Activated T-helper 2 cell treated with anti-CD3 and anti-CD28 coated beads, Interferon-gamma antibody, Interleukin-2, Interleukin-4, amounts not matched to agents 10 μg/mL and 5 μg/mL and 100 μg/mL, durations not matched to agents 14 hours and 24 hours and 36 hours (primary cell): ENCODE measurements around the gene MGMT. TPM values are rescaled to one million over a fixed set of nuclear protein-coding genes. Genes with fewer than 3 reads are reported as not detected.
A peak's percentile ranks its signal among the peaks of the same experiment; 100 is the strongest.

Source experiments
- DNase-seq: peaks from one replicate; pipeline ENCODE4 v3.0.0; 2021; ENCODE audit warnings: low spot score
- H3K27ac Mint-ChIP-seq: one replicate; pipeline ENCODE4 v1.8.0; 2021; ENCODE audit warnings: mixed read lengths
- H3K27me3 Mint-ChIP-seq: one replicate; pipeline ENCODE4 v1.8.0; 2021; ENCODE audit warnings: low read depth, mixed read lengths
- H3K36me3 Mint-ChIP-seq: one replicate; pipeline ENCODE4 v1.8.0; 2021; ENCODE audit warnings: low read depth, mixed read lengths
- H3K4me1 Mint-ChIP-seq: one replicate; pipeline ENCODE4 v1.8.0; 2021; ENCODE audit warnings: low read depth, mixed read lengths
- H3K4me3 Mint-ChIP-seq: one replicate; pipeline ENCODE4 v1.8.0; 2021; ENCODE audit warnings: low read depth, mild to moderate bottlenecking, moderate library complexity, mixed read lengths
- H3K9me3 Mint-ChIP-seq: one replicate; pipeline ENCODE4 v1.8.0; 2021; ENCODE audit warnings: mixed read lengths
- intact Hi-C: fragments of 100-400 bp; cut with micrococcal nuclease; formaldehyde crosslinking; loops from one replicate; pipeline ENCODE4 v1.15.1; 2023
- total RNA-seq: library from RNA; stranded (reverse); gene quantifications from 2 replicates; pipeline ENCODE4 v1.2.3, GENCODE V29; 2022

Gene MGMT
- total RNA-seq, 1 donor from 2014 or later, result 15.8 TPM

DNA sequence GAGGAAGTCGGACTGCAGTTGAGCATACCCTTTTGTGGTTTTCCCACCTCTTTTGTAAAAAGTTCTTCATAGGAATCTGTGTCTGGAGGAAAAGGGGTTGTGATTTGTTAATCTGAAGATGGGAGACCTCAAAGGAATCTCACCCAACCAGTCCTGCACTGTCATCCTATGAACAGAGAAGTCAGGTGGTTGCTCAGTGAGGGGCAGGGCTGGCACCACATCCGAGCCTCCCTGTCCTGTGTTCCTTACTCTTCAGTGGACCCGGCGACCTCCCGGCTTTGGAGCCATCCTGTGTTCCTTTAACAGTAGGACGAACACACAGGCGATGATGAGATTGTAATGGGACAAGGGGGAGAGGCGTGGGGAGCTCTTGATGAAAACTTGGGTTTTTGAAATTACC, 2.8 kb upstream of the MGMT start:
- intact Hi-C loops, result loop anchor here (10.0 kb wide), 1 partner anchor 429 kb away; no protein-coding TSS in a partner anchor
- H3K36me3 Mint-ChIP-seq, result no peaks in the 10 kb centered on the region
- peaks cover 6% of the 10 kb centered on the region for H3K4me1 Mint-ChIP-seq
- no peak overlapping the region for H3K4me3 Mint-ChIP-seq
- no peaks in the 10 kb centered on the region for H3K9me3 Mint-ChIP-seq
- peaks cover 5% of the 10 kb centered on the region for H3K27me3 Mint-ChIP-seq
- no peak for DNase-seq
- H3K27ac Mint-ChIP-seq, result no peak overlapping the region

- peak overlapping the region; percentile 56 for H3K4me3 Mint-ChIP-seq
- intact Hi-C loops, result loop anchor here (2.0 to 10.0 kb wide), 2 partner anchors 431 to 645 kb away; partner anchors contain the start of gene C10orf143
- peaks cover 6% of the 10 kb centered on the region for H3K36me3 Mint-ChIP-seq
- H3K27me3 Mint-ChIP-seq, result peaks cover 2% of the 10 kb centered on the region
- no peaks in the 10 kb centered on the region for H3K9me3 Mint-ChIP-seq
- DNase-seq, result no peak
- peaks cover 10% of the 10 kb centered on the region for H3K4me1 Mint-ChIP-seq
- no peak overlapping the region for H3K27ac Mint-ChIP-seq
Measured at GRCh38 chr10:129465796-129466702, 992 bp upstream of the MGMT start.

DNA sequence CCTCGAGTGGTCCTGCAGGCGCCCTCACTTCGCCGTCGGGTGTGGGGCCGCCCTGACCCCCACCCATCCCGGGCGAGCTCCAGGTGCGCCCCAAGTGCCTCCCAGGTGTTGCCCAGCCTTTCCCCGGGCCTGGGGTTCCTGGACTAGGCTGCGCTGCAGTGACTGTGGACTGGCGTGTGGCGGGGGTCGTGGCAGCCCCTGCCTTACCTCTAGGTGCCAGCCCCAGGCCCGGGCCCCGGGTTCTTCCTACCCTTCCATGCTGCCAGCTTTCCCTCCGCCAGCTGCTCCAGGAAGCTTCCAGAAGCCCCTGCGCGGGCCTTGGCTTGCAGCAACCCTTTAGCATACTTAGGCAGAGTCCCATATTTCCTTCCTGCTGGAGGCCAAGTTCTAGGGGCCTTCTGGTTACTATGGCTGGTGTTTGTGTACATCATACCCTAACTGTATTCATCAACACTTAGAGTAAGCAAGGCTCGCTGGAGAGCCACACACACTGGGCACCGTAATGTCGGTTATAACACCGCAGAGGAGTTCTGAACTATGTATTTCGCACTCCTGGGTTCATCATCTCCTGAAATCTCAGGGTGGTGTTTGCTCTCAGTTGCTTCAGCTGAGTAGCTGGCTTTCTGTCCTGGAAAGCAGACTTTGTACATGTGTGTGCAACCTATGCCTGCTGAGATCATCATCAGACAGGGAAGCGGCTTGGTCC, 471 bp downstream of the MGMT start:
- Mint-ChIP-seq H3K27me3 (no peaks in the 10 kb centered on the region), H3K4me3 (peak overlapping the region; percentile 78), H3K9me3 (no peaks in the 10 kb centered on the region), H3K27ac (peak overlapping the region; percentile 33), H3K36me3 (peaks cover 14% of the 10 kb centered on the region), H3K4me1 (peaks cover 11% of the 10 kb centered on the region)
- intact Hi-C loops, result loop anchor here (2.0 to 10.0 kb wide), 2 partner anchors 433 to 643 kb away; partner anchors contain the start of gene C10orf143
- no peak for DNase-seq

- Mint-ChIP-seq H3K36me3 (peaks cover 14% of the 10 kb centered on the region), H3K4me3 (peak overlapping the region; percentile 78), H3K4me1 (peaks cover 11% of the 10 kb centered on the region), H3K9me3 (no peaks in the 10 kb centered on the region), H3K27me3 (no peaks in the 10 kb centered on the region), H3K27ac (no peak overlapping the region)
- no peak for DNase-seq
- intact Hi-C loops, result loop anchor here (10.0 kb wide), 1 partner anchor 433 kb away; no protein-coding TSS in a partner anchor
Measured at GRCh38 chr10:129468187-129468586, 1.1 kb downstream of the MGMT start.

GRCh38 chr10:129470103-129470851, 3.2 kb downstream of the MGMT start:
- Mint-ChIP-seq H3K4me1 (peaks cover 11% of the 10 kb centered on the region), H3K27ac (no peak overlapping the region), H3K4me3 (no peak overlapping the region), H3K27me3 (no peaks in the 10 kb centered on the region), H3K9me3 (no peaks in the 10 kb centered on the region), H3K36me3 (peaks cover 14% of the 10 kb centered on the region)
- DNase-seq, result no peak
- intact Hi-C loops, result no loop called here

GRCh38 chr10:129471447-129472175, 4.6 kb downstream of the MGMT start:
- intact Hi-C loops, result no loop called here
- H3K9me3 Mint-ChIP-seq, result no peaks in the 10 kb centered on the region
- peaks cover 11% of the 10 kb centered on the region for H3K4me1 Mint-ChIP-seq
- H3K27me3 Mint-ChIP-seq, result no peaks in the 10 kb centered on the region
- no peak overlapping the region for H3K27ac Mint-ChIP-seq
- H3K36me3 Mint-ChIP-seq, result peaks cover 14% of the 10 kb centered on the region
- DNase-seq, result no peak
- H3K4me3 Mint-ChIP-seq, result no peak overlapping the region

- Mint-ChIP-seq H3K36me3 (peaks cover 19% of the 10 kb centered on the region), H3K27ac (no peak overlapping the region), H3K9me3 (no peaks in the 10 kb centered on the region), H3K4me1 (peaks cover 8% of the 10 kb centered on the region), H3K27me3 (no peaks in the 10 kb centered on the region), H3K4me3 (no peak overlapping the region)
- intact Hi-C loops, result no loop called here
- no peak for DNase-seq
Measured at GRCh38 chr10:129472696-129473555, 5.9 kb downstream of the MGMT start.

GRCh38 chr10:129474642-129475041, 7.6 kb downstream of the MGMT start:
- H3K4me1 Mint-ChIP-seq, result peaks cover 6% of the 10 kb centered on the region
- H3K36me3 Mint-ChIP-seq, result peaks cover 22% of the 10 kb centered on the region
- no peak overlapping the region for H3K4me3 Mint-ChIP-seq
- peaks cover 5% of the 10 kb centered on the region for H3K9me3 Mint-ChIP-seq
- no peak overlapping the region for H3K27ac Mint-ChIP-seq
- no peak for DNase-seq
- no peaks in the 10 kb centered on the region for H3K27me3 Mint-ChIP-seq
- intact Hi-C loops, result no loop called here

DNA sequence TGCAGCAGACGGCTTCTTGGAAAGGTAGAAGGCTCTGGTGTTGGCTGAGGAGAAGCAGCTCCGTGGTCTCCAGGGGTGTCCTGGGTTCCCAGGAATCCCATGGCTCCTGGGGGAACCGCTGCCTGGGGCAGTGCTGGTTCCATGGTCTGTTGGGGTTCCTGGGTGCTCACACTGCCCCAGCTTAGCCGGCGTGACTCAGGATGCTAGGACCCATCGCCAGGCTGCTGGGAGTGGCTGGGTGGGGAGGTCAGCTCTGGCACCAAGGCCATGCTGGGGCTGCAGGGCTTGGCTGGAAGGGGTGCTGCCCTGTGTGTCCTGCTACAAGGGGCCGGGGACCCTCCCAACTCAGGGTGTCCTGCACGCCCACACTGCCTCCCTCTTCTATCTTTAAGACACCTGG, 9.4 kb downstream of the MGMT start:
- peaks cover 1% of the 10 kb centered on the region for H3K4me1 Mint-ChIP-seq
- peaks cover 21% of the 10 kb centered on the region for H3K36me3 Mint-ChIP-seq
- H3K27ac Mint-ChIP-seq, result no peak overlapping the region
- no peak overlapping the region for H3K4me3 Mint-ChIP-seq
- intact Hi-C loops, result no loop called here
- DNase-seq, result no peak
- no peaks in the 10 kb centered on the region for H3K27me3 Mint-ChIP-seq
- peaks cover 18% of the 10 kb centered on the region for H3K9me3 Mint-ChIP-seq

DNA sequence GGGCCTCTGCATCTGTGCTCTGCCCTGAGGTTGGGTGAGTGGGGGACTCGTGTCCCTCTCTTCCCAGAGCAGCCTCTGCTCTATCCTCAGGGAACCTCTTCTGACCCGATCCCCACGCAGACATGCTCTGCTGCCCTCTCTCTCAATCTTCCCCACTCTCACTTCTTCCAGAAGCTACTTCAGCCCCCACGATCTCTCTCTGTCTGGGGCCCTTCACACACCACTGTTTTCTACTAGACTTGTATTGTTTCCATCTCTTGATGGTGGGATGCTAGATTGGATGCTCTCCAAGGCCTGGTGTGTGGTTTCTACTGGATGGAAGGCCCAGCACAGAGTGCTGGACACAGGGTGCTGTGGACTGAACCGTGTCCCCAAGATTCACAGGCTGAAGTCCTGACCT, 10.0 kb downstream of the MGMT start:
- H3K27me3 Mint-ChIP-seq, result no peaks in the 10 kb centered on the region
- H3K9me3 Mint-ChIP-seq, result peaks cover 23% of the 10 kb centered on the region
- no peak overlapping the region for H3K27ac Mint-ChIP-seq
- peaks cover 21% of the 10 kb centered on the region for H3K36me3 Mint-ChIP-seq
- intact Hi-C loops, result no loop called here
- DNase-seq, result no peak
- peaks cover 1% of the 10 kb centered on the region for H3K4me1 Mint-ChIP-seq
- H3K4me3 Mint-ChIP-seq, result no peak overlapping the region

GRCh38 chr10:129481641-129482040, 14.6 kb downstream of the MGMT start:
- H3K4me3 Mint-ChIP-seq, result no peak overlapping the region
- peaks cover 30% of the 10 kb centered on the region for H3K36me3 Mint-ChIP-seq
- H3K27me3 Mint-ChIP-seq, result no peaks in the 10 kb centered on the region
- peaks cover 1% of the 10 kb centered on the region for H3K4me1 Mint-ChIP-seq
- H3K27ac Mint-ChIP-seq, result no peak overlapping the region
- intact Hi-C loops, result no loop called here
- no peak for DNase-seq
- H3K9me3 Mint-ChIP-seq, result peaks cover 49% of the 10 kb centered on the region
